HCT116 (cell line): ENCODE measurements around the gene INTS3.

ENCODE experiments used
- CEBPB ChIP-seq: IDR thresholded peaks from 2 replicates; pipeline ENCODE4 v1.6.1; 2012; ENCODE audit warnings: low read depth
- ELF1 ChIP-seq: IDR thresholded peaks from 2 replicates; pipeline ENCODE4 v1.6.1; 2012; ENCODE audit warnings: low read depth, borderline replicate concordance
- EZH2 ChIP-seq: fragments of 200-600 bp; sonication (generic); IDR thresholded peaks from 2 replicates; pipeline ENCODE4 v1.6.1; 2017; ENCODE audit warnings: antibody characterized with exemption, mixed run types
- JUND ChIP-seq: IDR thresholded peaks from 2 replicates; pipeline ENCODE4 v1.6.1; 2012
- POLR2A ChIP-seq: IDR thresholded peaks from 2 replicates; pipeline ENCODE4 v1.7.0; 2011; ENCODE audit warnings: borderline replicate concordance; ENCODE audit not compliant: insufficient read depth, insufficient read length; ENCODE audit errors: extremely low read depth
- POLR2AphosphoS5 ChIP-seq: IDR thresholded peaks from 2 replicates; pipeline ENCODE4 v1.6.1; 2011; ENCODE audit warnings: mild to moderate bottlenecking, low read depth, low read length, moderate library complexity
- RAD21 ChIP-seq: IDR thresholded peaks from 2 replicates; pipeline ENCODE4 v1.6.1; 2012; ENCODE audit warnings: low read depth, mild to moderate bottlenecking
- ZFX ChIP-seq: fragments of 450-650 bp; IDR thresholded peaks from 2 replicates; pipeline ENCODE4 v1.6.1; 2017
- TF ChIP-seq, protein P1 (sequence below), 3 experiments: fragments of 200-600 bp in 1 of 3; sonication (generic) in 1 of 3; IDR thresholded peaks in 2 of 3; conservative IDR thresholded peaks in 1 of 3; 2 replicates each; pipeline ENCODE4 v1.5.1; 2012 to 2017; ENCODE audit warnings: low read depth in 2 of 3, low read length in 2 of 3, antibody characterized with exemption in 1 of 3, borderline replicate concordance in 1 of 3, control low read depth in 1 of 3, mild to moderate bottlenecking in 1 of 3, mixed read lengths in 1 of 3, mixed run types in 1 of 3, moderate library complexity in 1 of 3; ENCODE audit not compliant: insufficient read depth in 1 of 3
- TF ChIP-seq, protein P2 (sequence below): IDR thresholded peaks from 2 replicates; pipeline ENCODE4 v1.6.1; 2012
- TF ChIP-seq, protein P3 (sequence below): IDR thresholded peaks from 2 replicates; pipeline ENCODE4 v1.6.1; 2012; ENCODE audit warnings: low read depth

DNA sequence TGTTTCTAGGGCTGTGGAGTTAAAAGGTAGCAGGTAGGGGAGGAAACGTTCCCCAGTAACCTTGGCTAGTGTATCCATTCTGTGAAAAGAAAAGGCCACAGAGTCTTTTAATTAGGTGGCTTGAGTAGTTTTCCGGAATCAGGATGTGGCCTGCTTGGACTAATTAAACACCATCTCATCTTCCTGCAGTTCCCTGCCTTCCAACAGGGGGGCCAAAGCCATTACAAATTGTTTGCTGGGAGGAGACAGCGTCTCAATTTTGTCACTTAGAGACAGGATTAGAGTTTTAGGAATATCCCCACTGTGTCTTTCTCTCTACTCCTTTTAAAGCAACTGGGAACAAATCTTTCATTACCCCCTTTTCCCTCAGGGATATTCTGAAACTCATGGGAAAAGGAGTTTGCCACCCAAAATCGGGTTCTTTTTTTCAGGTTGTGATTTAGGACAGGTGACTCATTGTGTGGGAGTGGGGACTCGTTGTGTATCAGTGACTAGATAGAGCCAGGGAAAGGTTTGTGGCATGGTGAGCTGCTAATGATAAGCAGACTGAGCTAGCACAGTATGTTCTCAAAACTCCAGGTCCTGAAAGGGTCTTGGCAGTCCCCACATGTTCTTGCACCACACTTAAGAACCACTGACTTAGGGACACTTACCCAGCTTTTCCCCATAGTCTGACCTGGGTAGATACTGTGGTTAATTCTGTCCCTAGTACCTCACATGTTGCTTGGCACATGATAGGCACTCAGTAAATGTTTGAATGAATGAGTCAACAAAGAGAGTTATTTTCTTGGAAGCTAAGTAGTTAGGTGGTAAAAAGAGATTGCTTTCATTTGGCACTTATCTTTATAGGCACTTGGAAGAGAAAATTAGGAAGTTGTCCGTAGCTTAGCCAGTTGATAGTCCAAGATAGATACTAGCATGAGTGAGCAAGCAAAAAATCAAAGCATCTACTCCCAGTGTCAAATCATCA, 22.5 kb downstream of the INTS3 start:
- TF ChIP-seq, protein P1, sequence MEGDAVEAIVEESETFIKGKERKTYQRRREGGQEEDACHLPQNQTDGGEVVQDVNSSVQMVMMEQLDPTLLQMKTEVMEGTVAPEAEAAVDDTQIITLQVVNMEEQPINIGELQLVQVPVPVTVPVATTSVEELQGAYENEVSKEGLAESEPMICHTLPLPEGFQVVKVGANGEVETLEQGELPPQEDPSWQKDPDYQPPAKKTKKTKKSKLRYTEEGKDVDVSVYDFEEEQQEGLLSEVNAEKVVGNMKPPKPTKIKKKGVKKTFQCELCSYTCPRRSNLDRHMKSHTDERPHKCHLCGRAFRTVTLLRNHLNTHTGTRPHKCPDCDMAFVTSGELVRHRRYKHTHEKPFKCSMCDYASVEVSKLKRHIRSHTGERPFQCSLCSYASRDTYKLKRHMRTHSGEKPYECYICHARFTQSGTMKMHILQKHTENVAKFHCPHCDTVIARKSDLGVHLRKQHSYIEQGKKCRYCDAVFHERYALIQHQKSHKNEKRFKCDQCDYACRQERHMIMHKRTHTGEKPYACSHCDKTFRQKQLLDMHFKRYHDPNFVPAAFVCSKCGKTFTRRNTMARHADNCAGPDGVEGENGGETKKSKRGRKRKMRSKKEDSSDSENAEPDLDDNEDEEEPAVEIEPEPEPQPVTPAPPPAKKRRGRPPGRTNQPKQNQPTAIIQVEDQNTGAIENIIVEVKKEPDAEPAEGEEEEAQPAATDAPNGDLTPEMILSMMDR (IDR thresholded peaks at IDR 0.05 in 2 of 3, conservative IDR thresholded peaks at IDR 0.05 in 1 of 3; ENCODE audit: borderline replicate concordance in 1 of 3, insufficient read depth in 1 of 3, low read depth in 2 of 3, low read length in 2 of 3): no peak
- no peak for TF ChIP-seq JUND
- TF ChIP-seq POLR2A: no peak
- TF ChIP-seq EZH2: no peak
- no peak for TF ChIP-seq POLR2AphosphoS5
- TF ChIP-seq CEBPB: no peak
- TF ChIP-seq, protein P2, sequence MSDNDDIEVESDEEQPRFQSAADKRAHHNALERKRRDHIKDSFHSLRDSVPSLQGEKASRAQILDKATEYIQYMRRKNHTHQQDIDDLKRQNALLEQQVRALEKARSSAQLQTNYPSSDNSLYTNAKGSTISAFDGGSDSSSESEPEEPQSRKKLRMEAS: no peak
- TF ChIP-seq RAD21: no peak
- TF ChIP-seq ELF1: no peak
- TF ChIP-seq ZFX: no peak
- TF ChIP-seq, protein P3, sequence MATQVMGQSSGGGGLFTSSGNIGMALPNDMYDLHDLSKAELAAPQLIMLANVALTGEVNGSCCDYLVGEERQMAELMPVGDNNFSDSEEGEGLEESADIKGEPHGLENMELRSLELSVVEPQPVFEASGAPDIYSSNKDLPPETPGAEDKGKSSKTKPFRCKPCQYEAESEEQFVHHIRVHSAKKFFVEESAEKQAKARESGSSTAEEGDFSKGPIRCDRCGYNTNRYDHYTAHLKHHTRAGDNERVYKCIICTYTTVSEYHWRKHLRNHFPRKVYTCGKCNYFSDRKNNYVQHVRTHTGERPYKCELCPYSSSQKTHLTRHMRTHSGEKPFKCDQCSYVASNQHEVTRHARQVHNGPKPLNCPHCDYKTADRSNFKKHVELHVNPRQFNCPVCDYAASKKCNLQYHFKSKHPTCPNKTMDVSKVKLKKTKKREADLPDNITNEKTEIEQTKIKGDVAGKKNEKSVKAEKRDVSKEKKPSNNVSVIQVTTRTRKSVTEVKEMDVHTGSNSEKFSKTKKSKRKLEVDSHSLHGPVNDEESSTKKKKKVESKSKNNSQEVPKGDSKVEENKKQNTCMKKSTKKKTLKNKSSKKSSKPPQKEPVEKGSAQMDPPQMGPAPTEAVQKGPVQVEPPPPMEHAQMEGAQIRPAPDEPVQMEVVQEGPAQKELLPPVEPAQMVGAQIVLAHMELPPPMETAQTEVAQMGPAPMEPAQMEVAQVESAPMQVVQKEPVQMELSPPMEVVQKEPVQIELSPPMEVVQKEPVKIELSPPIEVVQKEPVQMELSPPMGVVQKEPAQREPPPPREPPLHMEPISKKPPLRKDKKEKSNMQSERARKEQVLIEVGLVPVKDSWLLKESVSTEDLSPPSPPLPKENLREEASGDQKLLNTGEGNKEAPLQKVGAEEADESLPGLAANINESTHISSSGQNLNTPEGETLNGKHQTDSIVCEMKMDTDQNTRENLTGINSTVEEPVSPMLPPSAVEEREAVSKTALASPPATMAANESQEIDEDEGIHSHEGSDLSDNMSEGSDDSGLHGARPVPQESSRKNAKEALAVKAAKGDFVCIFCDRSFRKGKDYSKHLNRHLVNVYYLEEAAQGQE: no peak
